IPS-NIHi7 (cell line): ENCODE measurements around the gene OR4A5.
"Not testable (repeated sequence)": the region's sequence is repeated elsewhere in the genome, so short reads cannot be mapped to it uniquely, and the experiment has no call there.

Experiments used
- DNase-seq: peaks from one replicate; pipeline ENCODE4 v3.0.0; 2012; ENCODE audit warnings: mixed read lengths; ENCODE audit errors: extremely low spot score

Gene OR4A5

DNA sequence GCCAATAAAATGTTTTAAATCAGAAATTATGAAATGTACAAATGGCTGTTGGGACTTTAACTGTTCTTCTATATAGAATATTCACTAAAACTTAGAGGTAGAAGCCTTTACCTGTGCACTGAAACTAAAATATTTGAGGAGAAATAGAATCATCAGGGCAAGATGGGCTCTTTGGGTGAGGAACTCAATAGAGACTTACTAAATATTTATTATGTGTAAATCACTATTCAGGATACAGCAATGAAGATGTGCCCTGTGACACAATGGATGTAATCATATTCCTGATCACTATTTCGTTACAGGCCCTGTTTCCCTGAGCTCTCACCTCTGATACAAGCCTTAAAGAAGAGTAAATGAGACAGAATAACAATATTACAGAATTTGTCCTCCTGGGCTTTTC lies at the start of gene OR4A5:
OR4A5 (plus strand) TSS at position 301 of the 400 bp plus-strand sequence; CDS start at position 354, 53 bp downstream.
- not testable (repeated sequence) for DNase-seq

GRCh38 chr11:54720094-54720493 lies 13.5 kb downstream of the OR4A5 start:
- not testable (repeated sequence) for DNase-seq
